K562 (cell line): ENCODE data around the gene CAPN7. TPM values are rescaled to one million over a fixed set of nuclear protein-coding genes. Genes with fewer than 3 reads are reported as not detected.

Experiments
- ATAC-seq: fragments of 200-7000 bp; cut with Tn5 transposase; 3 replicates; pipeline ENCODE4 v1.9.1; 2020; ENCODE audit warnings: moderate library complexity
- BruUV-seq: library from RNA; stranded (reverse); fragments of 400-500 nt; replicated peaks from 2 replicates; lab custom pipeline; 2021; lab: Mats Ljungman, UMichigan
- CTCF ChIA-PET: fragments of 300-600 bp; formaldehyde crosslinking; extraction: SDS; loops from one replicate; lab custom pipeline; 2021; ENCODE audit warnings: low intra/inter-chr PET ratio; lab: Yijun Ruan, JAX
- POLR2A ChIA-PET: fragments of 300-600, 350-650 bp; sonication (Branson Sonifier 250); formaldehyde crosslinking; extraction: SDS; loops from one replicate; lab custom pipeline; 2021; ENCODE audit warnings: antibody characterized with exemption, inconsistent platforms; lab: Yijun Ruan, JAX
- DNase-seq, 4 experiments: peaks; one replicate each; pipeline versions ENCODE4 v3.0.0 to v3.0.0-alpha.2; 2011 to 2018; ENCODE audit warnings: low spot score in 3 of 4, mixed read lengths in 3 of 4; ENCODE audit errors: extremely low read depth in 1 of 4
- FAIRE-seq: peaks from 2 replicates; lab custom pipeline; 2011; peaks lifted over from hg19 to GRCh38; lab: Jason Lieb, UNC
- H2AFZ ChIP-seq: 2 replicates; pipeline ENCODE4 v1.6.0; 2011; ENCODE audit warnings: low read depth, low read length, control low read depth, inconsistent platforms
- H3K27ac ChIP-seq: fragments of 200-600 bp; 3 replicates; pipeline ENCODE4 v1.8.0; 2011; ENCODE audit warnings: low read depth, mild to moderate bottlenecking, control low read depth, inconsistent platforms, low read length, moderate library complexity, mixed read lengths; ENCODE audit errors: extremely low read depth
- H3K27me3 ChIP-seq, 2 experiments: fragments of 300-600 bp in 1 of 2; 2 replicates in 1 of 2; 3 replicates in 1 of 2; pipeline versions ENCODE4 v1.6.0 to v1.8.0; 2011; ENCODE audit warnings: inconsistent platforms in 2 of 2, low read length in 2 of 2, mild to moderate bottlenecking in 1 of 2, mixed read lengths in 1 of 2, moderate library complexity in 1 of 2; ENCODE audit not compliant: control insufficient read depth in 2 of 2, insufficient read depth in 2 of 2
- H3K36me3 ChIP-seq: fragments of 300-600 bp; 3 replicates; pipeline ENCODE4 v1.8.0; 2011; ENCODE audit warnings: mild to moderate bottlenecking, low read length, inconsistent platforms; ENCODE audit not compliant: control insufficient read depth, insufficient read depth
- H3K4me1 ChIP-seq, 2 experiments: fragments of 200-600 bp in 1 of 2; replicated peaks in 1 of 2; 2 replicates in 1 of 2; 3 replicates in 1 of 2; pipeline versions ENCODE4 v1.5.1 to v1.8.0; 2011; ENCODE audit warnings: inconsistent platforms in 2 of 2, low read length in 2 of 2, mild to moderate bottlenecking in 1 of 2, mixed read lengths in 1 of 2, moderate library complexity in 1 of 2; ENCODE audit not compliant: control insufficient read depth in 2 of 2, insufficient read depth in 2 of 2
- H3K4me2 ChIP-seq: 2 replicates; pipeline ENCODE4 v1.6.1; 2011; ENCODE audit warnings: low read length, control low read depth, inconsistent platforms, mixed read lengths; ENCODE audit not compliant: insufficient read depth
- H3K4me3 ChIP-seq: fragments of 200-600 bp; sonication (generic), shearing (Covaris generic); 2 replicates; pipeline ENCODE4 v1.5.1; 2016; ENCODE audit warnings: control low read depth, inconsistent platforms
- H3K79me2 ChIP-seq: fragments of 200-600 bp; 3 replicates; pipeline ENCODE4 v1.8.0; 2011; ENCODE audit warnings: low read length, inconsistent platforms; ENCODE audit not compliant: control insufficient read depth, insufficient read depth
- H3K9ac ChIP-seq, 2 experiments: 2 replicates each; pipeline versions ENCODE4 v1.6.0 to v1.6.1; 2011; ENCODE audit warnings: low read depth in 2 of 2, low read length in 2 of 2, control low read depth in 1 of 2, inconsistent platforms in 1 of 2, mild to moderate bottlenecking in 1 of 2, mixed read lengths in 1 of 2; ENCODE audit not compliant: insufficient read depth in 1 of 2
- H3K9me1 ChIP-seq: one replicate; pipeline ENCODE4 v1.6.0; 2011; ENCODE audit warnings: inconsistent platforms, mild to moderate bottlenecking, low read length, moderate library complexity; ENCODE audit not compliant: control insufficient read depth, insufficient read depth
- H3K9me3 ChIP-seq: replicated peaks from 2 replicates; pipeline ENCODE4 v1.5.1; 2011; ENCODE audit warnings: low read depth, low read length, inconsistent platforms; ENCODE audit not compliant: control insufficient read depth, insufficient read depth
- H4K20me1 ChIP-seq: replicated peaks from 2 replicates; pipeline ENCODE4 v1.6.1; 2011; ENCODE audit warnings: low read length, inconsistent platforms, mixed read lengths; ENCODE audit not compliant: control insufficient read depth, insufficient read depth
- HDAC8 ChIP-seq: fragments of 450-650 bp; IDR thresholded peaks from 2 replicates; pipeline ENCODE4 v1.6.1; 2016; ENCODE audit warnings: mild to moderate bottlenecking, missing genetic modification characterization, moderate library complexity, missing compliant biosample characterization
- NFIC ChIP-seq: fragments of 450-650 bp; IDR thresholded peaks from 2 replicates; pipeline ENCODE4 v1.6.1; 2017; ENCODE audit warnings: mild to moderate bottlenecking, inconsistent platforms
- RB1 ChIP-seq: fragments of 450-650 bp; IDR thresholded peaks from 2 replicates; pipeline ENCODE4 v1.6.1; 2017; ENCODE audit warnings: low read depth, mild to moderate bottlenecking
- REST ChIP-seq, 2 experiments: fragments of 450-650 bp; formaldehyde crosslinking in 1 of 2; IDR thresholded peaks; 2 replicates each; pipeline versions ENCODE4 v1.4.0 to v1.6.1; 2014 to 2020; ENCODE audit warnings: mild to moderate bottlenecking in 2 of 2, borderline replicate concordance in 1 of 2, low read depth in 1 of 2
- WGBS: fragments of 100-300 bp; shearing (Covaris generic); methylation state at CpG from one replicate; pipeline ENCODE4 v1.1.6; 2016; ENCODE audit warnings: low coverage, mixed read lengths; ENCODE audit not compliant: insufficient coverage; ENCODE audit errors: missing lambda C conversion rate; 5-methylcytosine and 5-hydroxymethylcytosine counted together
- in situ Hi-C: fragments of 300-500 bp; cut with MboI; formaldehyde crosslinking; loops from 4 replicates; pipeline ENCODE4 v1.15.0; 2018; ENCODE audit warnings: inconsistent platforms, mixed read lengths
- intact Hi-C: fragments of 100-400 bp; cut with micrococcal nuclease; formaldehyde crosslinking; loops from 2 replicates; pipeline ENCODE4 v1.14.2; 2022
- polyA plus RNA-seq, 8 experiments: library from polyadenylated mRNA; depleted of rRNA in 4 of 8; stranded (reverse) in 5 of 8; unstranded in 3 of 8; fragments of >200 nt; fragmentation: Nextera tagmentation in 2 of 8; fragmentation: Illumina TruSeq in 1 of 8; extraction: Ambion mirVana in 2 of 8; extraction: Trizol in 1 of 8; gene quantifications; 2 replicates each; pipeline versions ENCODE4 v1.2.1 to v1.2.3, GENCODE V29; 2011 to 2014; ENCODE audit warnings: inconsistent platforms in 1 of 8, missing spikeins in 1 of 8
- total RNA-seq, 7 experiments: library from RNA; depleted of rRNA in 6 of 7; stranded (reverse); fragments of >200 nt in 6 of 7; fragmentation: Illumina TruSeq in 2 of 7; extraction: Trizol in 2 of 7; gene quantifications; 2 replicates each; pipeline versions ENCODE4 v1.2.1 to v1.2.3, GENCODE V29; 2011 to 2021; ENCODE audit warnings: low replicate concordance in 1 of 7
- TF ChIP-seq, protein P1 (sequence below): IDR thresholded peaks from 2 replicates; pipeline ENCODE4 v1.6.1; 2011; ENCODE audit not compliant: insufficient read length; ENCODE audit errors: extremely low read depth

The CAPN7 gene
- total and polyA plus RNA-seq, 9 of the 15 experiments (the other 6 are each of a cell fraction or from before 2014, with no cell fraction given), result 6.5 to 42.7 (median 32.7) TPM

DNA sequence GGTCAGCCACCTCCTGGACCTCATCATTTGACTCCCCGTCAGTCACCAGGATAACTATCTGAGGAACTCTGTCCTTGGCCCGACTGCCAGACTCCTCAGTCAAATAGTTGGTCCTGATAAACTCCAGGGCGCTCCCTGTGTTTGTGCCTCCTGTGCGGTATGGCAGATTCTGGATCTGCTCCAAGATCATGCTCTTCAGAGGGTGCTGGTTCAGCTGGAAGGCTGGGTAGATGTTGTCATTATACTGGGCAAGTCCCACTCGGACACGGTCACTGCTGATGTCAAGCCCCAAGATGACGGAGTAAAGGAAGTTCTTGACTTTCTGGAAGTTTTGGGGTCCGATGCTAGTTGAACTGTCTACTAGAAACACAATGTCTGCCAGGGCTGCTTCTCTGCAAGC lies 31.1 kb upstream of the CAPN7 start:
- in situ Hi-C loops (no loop called here), intact Hi-C loops (no loop called here)
- FAIRE-seq, result no peak
- Histone ChIP-seq H3K4me1 (no peaks in the 10 kb centered on the region), H3K36me3 (no peaks in the 10 kb centered on the region), H3K9ac (no peak overlapping the region), H3K9me1 (no peaks in the 10 kb centered on the region), H3K27me3 (peaks cover 28 to 31% of the 10 kb centered on the region in 2 experiments), H3K79me2 (no peaks in the 10 kb centered on the region), H3K27ac (no peak overlapping the region), H3K4me3 (no peak overlapping the region), H3K9me3 (no peaks in the 10 kb centered on the region), H3K4me2 (no peak overlapping the region), H2AFZ (no peak overlapping the region), H4K20me1 (no peaks in the 10 kb centered on the region)
- no peak for DNase-seq
- ATAC-seq, result no peak; the same call in 2 of the 3 replicates
- ChIA-PET POLR2A (interaction anchor here (1.4 kb wide), 1 partner anchor 21 kb away, joined by 3 read pairs; no protein-coding TSS in a partner anchor), CTCF (no interaction called here)
- TF ChIP-seq, protein P1, sequence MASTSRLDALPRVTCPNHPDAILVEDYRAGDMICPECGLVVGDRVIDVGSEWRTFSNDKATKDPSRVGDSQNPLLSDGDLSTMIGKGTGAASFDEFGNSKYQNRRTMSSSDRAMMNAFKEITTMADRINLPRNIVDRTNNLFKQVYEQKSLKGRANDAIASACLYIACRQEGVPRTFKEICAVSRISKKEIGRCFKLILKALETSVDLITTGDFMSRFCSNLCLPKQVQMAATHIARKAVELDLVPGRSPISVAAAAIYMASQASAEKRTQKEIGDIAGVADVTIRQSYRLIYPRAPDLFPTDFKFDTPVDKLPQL, result no peak
- TF ChIP-seq NFIC, result 0 out of 2 replicates have a peak, but pooled peaks have one; percentile 9
- WGBS, result 1% methylated on average over 8 of the region's 8 CpGs
- no TSS peak for BruUV-seq

DNA sequence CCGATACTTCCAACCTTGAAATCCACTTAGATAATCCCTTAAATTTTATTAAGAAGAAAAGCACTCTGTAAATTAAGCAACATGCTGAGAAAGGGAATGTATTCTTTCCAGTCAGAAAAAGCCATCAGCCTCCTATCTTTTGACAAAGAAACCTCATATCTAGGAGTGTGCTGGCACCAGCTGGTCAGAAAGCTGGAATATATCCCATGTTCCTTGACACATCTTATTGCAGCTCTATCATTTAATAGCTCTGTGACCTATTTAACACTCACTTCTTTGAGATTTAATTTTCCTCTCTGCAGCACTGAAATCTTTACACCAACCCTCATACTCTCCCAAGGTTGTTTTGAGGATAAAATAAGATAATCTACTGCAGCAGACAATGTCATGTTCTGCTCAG lies 30.4 kb upstream of the CAPN7 start:
- H3K9me1 ChIP-seq, result no peaks in the 10 kb centered on the region
- 11% methylated on average over 1 of the region's 1 CpG for WGBS
- no TSS peak for BruUV-seq
- CTCF ChIA-PET, result no interaction called here
- no peaks in the 10 kb centered on the region for H3K4me1 ChIP-seq
- no peaks in the 10 kb centered on the region for H3K79me2 ChIP-seq
- no peak overlapping the region for H3K27ac ChIP-seq
- intact Hi-C loops, result no loop called here
- FAIRE-seq (no peak), ATAC-seq (no peak), DNase-seq (no peak)
- in situ Hi-C loops, result no loop called here
- no peak overlapping the region for H3K4me2 ChIP-seq
- no peak overlapping the region for H2AFZ ChIP-seq
- TF ChIP-seq RB1 (no peak), HDAC8 (tag) (no peak), REST (IDR thresholded peaks at IDR 0.05; ENCODE audit: borderline replicate concordance) (0 out of 2 replicates have a peak, but pooled peaks have one; percentile 6), REST (CRISPR knock-in tag; IDR thresholded peaks at IDR 0.05; ENCODE audit: low read depth) (no peak)
- H3K9me3 ChIP-seq, result no peaks in the 10 kb centered on the region
- H3K36me3 ChIP-seq, result no peaks in the 10 kb centered on the region
- no peak overlapping the region for H3K9ac ChIP-seq
- POLR2A ChIA-PET, result interaction anchor here (1.0 to 1.4 kb wide), 2 partner anchors 11 to 20 kb away, joined by 3 read pairs; no protein-coding TSS in a partner anchor
- peaks cover 24 to 29% of the 10 kb centered on the region in 2 experiments for H3K27me3 ChIP-seq
- H4K20me1 ChIP-seq, result no peaks in the 10 kb centered on the region
- H3K4me3 ChIP-seq, result no peak overlapping the region
